GM23248 (cell line): ENCODE results near the gene FBXO11. TPM values are rescaled to one million over a fixed set of nuclear protein-coding genes. Genes with fewer than 3 reads are reported as not detected.

Experiments used
- DNase-seq: peaks from one replicate; pipeline ENCODE4 v3.0.0-alpha.2; 2015
- H2AFZ ChIP-seq: fragments of 200-600 bp; sonication (generic); 2 replicates; pipeline ENCODE4 v1.6.1; 2016; ENCODE audit warnings: antibody characterized with exemption
- H3F3A ChIP-seq: fragments of 200-600 bp; sonication (generic); 2 replicates; pipeline ENCODE4 v1.6.1; 2016; ENCODE audit warnings: mild to moderate bottlenecking, antibody characterized with exemption, mixed run types; ENCODE audit not compliant: insufficient read depth
- H3K27ac ChIP-seq: fragments of 200-600 bp; sonication (generic); 2 replicates; pipeline ENCODE4 v1.5.1; 2016; ENCODE audit warnings: mild to moderate bottlenecking
- H3K27me3 ChIP-seq: fragments of 200-600 bp; sonication (generic); replicated peaks from 2 replicates; pipeline ENCODE4 v1.6.1; 2016; ENCODE audit warnings: mild to moderate bottlenecking; ENCODE audit not compliant: insufficient read depth
- H3K36me3 ChIP-seq: fragments of 200-600 bp; sonication (generic); 2 replicates; pipeline ENCODE4 v1.6.1; 2016; ENCODE audit warnings: low read depth, mild to moderate bottlenecking
- H3K4me1 ChIP-seq: fragments of 200-600 bp; sonication (generic); 2 replicates; pipeline ENCODE4 v1.6.1; 2016; ENCODE audit warnings: mild to moderate bottlenecking; ENCODE audit not compliant: insufficient read depth
- H3K4me2 ChIP-seq: fragments of 200-600 bp; sonication (generic); one replicate; pipeline ENCODE4 v1.6.1; 2016; ENCODE audit warnings: mild to moderate bottlenecking; ENCODE audit not compliant: unreplicated experiment
- H3K4me3 ChIP-seq: fragments of 200-600 bp; sonication (generic); 2 replicates; pipeline ENCODE4 v1.5.1; 2016; ENCODE audit warnings: mild to moderate bottlenecking
- H3K79me2 ChIP-seq: fragments of 200-600 bp; sonication (generic); 2 replicates; pipeline ENCODE4 v1.6.1; 2016; ENCODE audit warnings: mild to moderate bottlenecking; ENCODE audit not compliant: insufficient read depth
- H3K9ac ChIP-seq: fragments of 200-600 bp; sonication (generic); 2 replicates; pipeline ENCODE4 v1.6.1; 2016; ENCODE audit warnings: mild to moderate bottlenecking
- H3K9me2 ChIP-seq: fragments of 200-600 bp; sonication (generic); 2 replicates; pipeline ENCODE4 v1.6.1; 2016; ENCODE audit warnings: mixed run types, mild to moderate bottlenecking, moderate library complexity; ENCODE audit not compliant: insufficient read depth
- H3K9me3 ChIP-seq: fragments of 200-600 bp; sonication (generic); one replicate; pipeline ENCODE4 v1.6.1; 2017; ENCODE audit warnings: low read depth
- H4K20me1 ChIP-seq: fragments of 200-600 bp; sonication (generic); 2 replicates; pipeline ENCODE4 v1.6.0; 2016; ENCODE audit not compliant: insufficient read depth
- EZH2 ChIP-seq: fragments of 200-600 bp; sonication (generic); IDR thresholded peaks from 2 replicates; pipeline ENCODE4 v1.6.1; 2018; ENCODE audit warnings: antibody characterized with exemption, mild to moderate bottlenecking; ENCODE audit not compliant: insufficient read depth, poor library complexity, severe bottlenecking
- EZH2phosphoT487 ChIP-seq: fragments of 200-600 bp; sonication (generic); IDR thresholded peaks from 2 replicates; pipeline ENCODE4 v1.6.1; 2018; ENCODE audit warnings: antibody characterized with exemption, moderate library complexity, mild to moderate bottlenecking, low read depth; ENCODE audit not compliant: insufficient read depth
- WGBS, 2 experiments: methylation state at CpG; one replicate each; pipeline ENCODE4 v1.1.6; 2015 to 2017; ENCODE audit warnings: low lambda C conversion rate in 2 of 2, low coverage in 1 of 2; ENCODE audit errors: missing lambda C conversion rate in 2 of 2; 5-methylcytosine and 5-hydroxymethylcytosine counted together
- in situ Hi-C: fragments of 300-500 bp; cut with MboI; formaldehyde crosslinking; loops from 2 replicates; pipeline ENCODE4 v1.15.0; 2020
- polyA plus RNA-seq: library from polyadenylated mRNA; unstranded; fragments of >200 nt; fragmentation: Nextera tagmentation; extraction: Ambion mirVana; gene quantifications from 2 replicates; pipeline ENCODE4 v1.2.1, GENCODE V29; 2016
- total RNA-seq: library from RNA; depleted of rRNA; stranded (reverse); fragments of >200 nt; shearing (Covaris generic); gene quantifications from 2 replicates; pipeline ENCODE4 v1.2.3, GENCODE V29; 2014

Gene FBXO11
- total and polyA plus RNA-seq, 2 experiments from 2014 or later: 15.7 to 25.8 TPM

DNA sequence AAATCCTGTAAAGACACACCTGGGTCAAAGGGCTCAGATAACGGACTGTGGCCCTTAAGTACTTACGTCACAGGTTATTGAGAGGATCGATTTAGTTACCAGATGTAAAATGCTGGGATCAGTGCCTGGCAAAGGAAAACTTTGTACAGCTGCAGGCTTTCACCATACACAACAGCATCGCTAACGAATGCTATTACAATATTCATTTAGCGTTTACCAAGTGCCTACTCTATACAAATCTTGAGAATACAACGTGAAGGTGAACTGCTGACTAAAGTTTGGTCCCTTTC, 124.0 kb downstream of the FBXO11 start:
- in situ Hi-C loops: no loop called here
- peaks cover 34% of the 10 kb centered on the region for H3K79me2 ChIP-seq
- peak overlapping the region; percentile 90 for H3K9ac ChIP-seq
- no peaks in the 10 kb centered on the region for H4K20me1 ChIP-seq
- H2AFZ ChIP-seq: peak overlapping the region; percentile 91
- H3K27me3 ChIP-seq: no peaks in the 10 kb centered on the region
- no peaks in the 10 kb centered on the region for H3K9me2 ChIP-seq
- peak overlapping the region; percentile 86 for H3K27ac ChIP-seq
- H3K36me3 ChIP-seq: no peaks in the 10 kb centered on the region; the same call in 1 of the 2 replicates
- H3K9me3 ChIP-seq: no peaks in the 10 kb centered on the region
- peaks cover 9% of the 10 kb centered on the region; the same call in 1 of the 2 replicates for H3K4me1 ChIP-seq
- H3F3A ChIP-seq: peaks cover 9% of the 10 kb centered on the region; the same call in 1 of the 2 replicates
- no peak for TF ChIP-seq EZH2phosphoT487
- TF ChIP-seq EZH2: no peak
- peak overlapping the region; percentile 89 for H3K4me3 ChIP-seq
- no peak for DNase-seq
- WGBS, 2 experiments: 10% methylated on average over 7 of the region's 7 CpGs
- peak overlapping the region; percentile 90 for H3K4me2 ChIP-seq

DNA sequence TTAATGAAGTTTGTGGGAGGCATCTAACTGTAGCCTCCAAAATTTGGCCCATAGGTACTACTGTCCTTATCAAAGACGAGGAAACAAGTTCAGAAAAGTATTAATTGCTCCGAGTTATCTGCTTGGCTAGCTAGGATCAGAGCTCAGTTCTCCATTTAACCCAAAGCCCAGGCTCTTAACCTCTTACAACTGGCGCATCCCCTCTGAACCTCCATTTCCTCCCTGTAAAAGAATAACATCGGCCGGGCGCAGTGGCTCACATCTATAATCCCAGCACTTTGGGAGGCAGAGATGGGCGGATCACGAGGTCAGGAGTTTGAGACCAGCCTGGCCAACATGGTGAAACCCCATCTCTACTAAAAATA, 126.9 kb downstream of the FBXO11 start:
- Histone ChIP-seq H4K20me1 (no peaks in the 10 kb centered on the region), H3F3A (no peaks in the 10 kb centered on the region), H3K27ac (no peak overlapping the region), H3K79me2 (peaks cover 5% of the 10 kb centered on the region), H3K4me2 (no peak overlapping the region), H3K36me3 (no peaks in the 10 kb centered on the region), H3K4me1 (peaks cover 4% of the 10 kb centered on the region; the same call in 1 of the 2 replicates), H2AFZ (no peak overlapping the region), H3K27me3 (no peaks in the 10 kb centered on the region), H3K9me2 (no peaks in the 10 kb centered on the region), H3K9me3 (no peaks in the 10 kb centered on the region), H3K9ac (no peak overlapping the region), H3K4me3 (no peak overlapping the region)
- 89 to 90% methylated on average over 8 of the region's 8 CpGs for WGBS, 2 experiments
- in situ Hi-C loops: no loop called here
- no peak for DNase-seq
- TF ChIP-seq EZH2: no peak
- TF ChIP-seq EZH2phosphoT487: no peak

DNA sequence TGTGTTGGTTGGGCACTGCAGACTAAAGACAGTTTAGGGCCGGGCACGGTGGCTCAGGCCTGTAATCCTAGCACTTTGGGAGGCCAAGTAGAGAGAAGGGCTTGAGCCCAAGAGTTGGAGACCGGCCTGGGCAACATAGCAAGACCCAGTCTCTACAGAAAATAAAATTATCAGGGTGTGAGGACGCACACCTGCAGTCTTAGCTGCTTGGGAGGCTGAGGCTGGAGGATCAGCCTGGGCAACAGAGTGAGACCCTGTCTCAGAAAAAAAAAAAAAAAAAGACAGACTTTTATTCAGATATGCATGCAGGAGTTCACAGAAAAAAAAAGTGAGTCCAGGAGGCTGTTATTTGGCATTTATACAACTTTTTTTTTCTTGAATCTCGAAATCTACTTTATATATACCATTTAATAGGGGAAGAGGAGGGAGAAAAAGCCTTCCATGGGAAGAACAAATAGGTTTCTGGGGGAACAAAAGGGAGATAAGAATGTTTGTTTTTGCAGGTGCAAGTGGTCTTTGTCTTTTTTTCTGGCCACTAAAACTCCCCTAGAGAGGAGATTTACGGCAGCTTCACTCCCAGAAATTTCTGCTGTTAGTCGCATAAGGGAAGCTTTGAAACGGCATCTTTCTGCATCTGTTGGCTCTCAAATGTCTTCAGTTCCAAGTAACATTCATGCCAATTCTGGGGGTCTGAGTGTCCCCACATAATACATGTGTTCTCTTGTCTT, 127.4 kb downstream of the FBXO11 start:
- Histone ChIP-seq H3K9ac (no peak overlapping the region), H3K27me3 (no peaks in the 10 kb centered on the region), H3K36me3 (no peaks in the 10 kb centered on the region), H3K27ac (no peak overlapping the region), H3K79me2 (no peaks in the 10 kb centered on the region), H4K20me1 (no peaks in the 10 kb centered on the region), H3K9me2 (no peaks in the 10 kb centered on the region), H2AFZ (no peak overlapping the region), H3K9me3 (no peaks in the 10 kb centered on the region), H3F3A (no peaks in the 10 kb centered on the region), H3K4me3 (no peak overlapping the region), H3K4me1 (peaks cover 4% of the 10 kb centered on the region; the same call in 1 of the 2 replicates), H3K4me2 (no peak overlapping the region)
- in situ Hi-C loops: no loop called here
- no peak for DNase-seq
- TF ChIP-seq EZH2: no peak
- TF ChIP-seq EZH2phosphoT487: no peak
- WGBS, 2 experiments: 83 to 85% methylated on average over 8 of the region's 8 CpGs

DNA sequence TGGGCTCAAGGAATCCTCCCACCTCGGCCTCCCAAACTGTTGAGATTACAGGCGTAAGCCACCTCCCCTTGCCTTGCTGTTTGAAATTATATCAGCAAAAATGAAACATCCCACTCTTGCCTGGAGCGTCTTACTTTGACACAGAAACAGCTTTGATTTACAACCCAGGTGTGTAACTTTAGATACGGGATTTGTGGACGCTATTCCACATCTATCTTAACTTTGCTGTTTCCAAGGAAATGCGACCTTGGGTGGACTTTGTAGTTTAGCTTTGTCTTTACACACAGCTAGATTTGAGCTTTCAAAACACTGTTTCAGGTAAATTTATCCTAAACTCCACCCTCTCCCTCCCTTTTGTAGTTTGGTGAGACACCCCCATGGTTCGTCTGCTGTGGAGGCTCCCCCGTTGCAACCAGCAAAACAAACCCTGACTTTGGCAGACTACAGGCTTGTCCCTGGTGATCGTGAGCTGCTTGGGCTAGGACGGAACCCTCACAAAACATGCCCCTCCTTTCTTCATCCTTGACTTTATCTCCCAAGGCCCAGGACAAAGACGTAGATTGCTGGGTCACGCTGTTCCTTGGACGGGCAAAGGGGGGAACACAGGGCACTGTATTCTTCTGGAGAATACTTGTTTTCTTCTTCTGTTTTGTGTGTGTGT, 128.9 kb downstream of the FBXO11 start:
- Histone ChIP-seq H3F3A (no peaks in the 10 kb centered on the region), H3K9me2 (no peaks in the 10 kb centered on the region), H3K79me2 (no peaks in the 10 kb centered on the region), H3K4me3 (no peak overlapping the region), H3K27me3 (no peaks in the 10 kb centered on the region), H3K36me3 (no peaks in the 10 kb centered on the region), H3K9ac (no peak overlapping the region), H3K9me3 (no peaks in the 10 kb centered on the region), H2AFZ (no peak overlapping the region), H4K20me1 (no peaks in the 10 kb centered on the region), H3K4me2 (no peak overlapping the region), H3K27ac (no peak overlapping the region), H3K4me1 (peaks cover 4% of the 10 kb centered on the region; the same call in 1 of the 2 replicates)
- TF ChIP-seq EZH2 (no peak), EZH2phosphoT487 (no peak)
- no peak for DNase-seq
- WGBS, 2 experiments: 87 to 88% methylated on average over 13 of the region's 13 CpGs
- in situ Hi-C loops: no loop called here
